ENCODE measurements around the gene YWHAQ.
A peak's percentile ranks its signal among the peaks of the same experiment; 100 is the strongest.

The YWHAQ gene

GRCh38 chr2:9655441-9656269 lies 24.9 kb upstream of the YWHAQ start:
- DNase-seq, result no peak

- DNase-seq, result peak in 1 of 2 donors; percentile 8
These were observed 23.8 kb upstream of the YWHAQ start for GRCh38 chr2:9654452-9655100.

DNA sequence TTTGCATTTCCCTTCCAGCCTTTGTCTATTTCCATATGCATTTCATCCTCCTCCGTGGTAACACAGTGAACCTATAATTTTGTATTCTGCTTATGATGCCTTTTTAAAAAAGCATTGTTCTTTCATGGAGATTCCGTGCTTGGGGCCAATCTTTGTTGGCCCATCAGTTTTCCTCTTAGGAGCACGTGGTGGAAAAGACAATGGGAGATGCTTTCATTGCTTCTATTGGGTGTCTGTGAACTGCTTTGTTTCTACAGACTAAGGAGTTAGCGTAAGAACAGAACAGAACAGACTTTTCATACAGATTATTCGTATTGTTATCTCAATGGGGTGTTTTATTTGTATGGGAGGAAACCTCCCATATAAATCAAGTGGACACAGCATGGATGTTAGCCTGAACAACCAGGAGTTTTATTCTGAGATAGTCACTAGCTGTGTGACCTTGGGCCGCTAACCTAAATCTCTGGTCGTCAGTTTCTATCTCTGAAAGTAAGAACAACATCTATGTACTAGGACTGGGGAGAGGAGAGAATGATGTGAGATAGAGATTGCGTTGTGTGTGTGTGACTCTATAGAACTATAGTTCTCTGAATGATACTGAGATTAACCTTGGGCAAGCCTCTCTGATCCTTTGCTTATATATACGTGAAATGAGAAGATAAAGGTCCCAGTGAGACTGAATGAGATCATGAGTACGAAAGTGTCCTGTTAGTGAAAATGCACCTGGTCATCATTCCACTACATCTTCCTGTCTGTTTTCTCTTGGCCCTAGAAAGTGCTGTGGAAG lies 22.9 kb upstream of the YWHAQ start:
- DNase-seq, result peak; percentile 33 to 88

- DNase-seq, result no peak
These were observed 22.2 kb upstream of the YWHAQ start for GRCh38 chr2:9652898-9653479.

GRCh38 chr2:9652267-9652666 lies 21.5 kb upstream of the YWHAQ start:
- DNase-seq, result no peak

DNA sequence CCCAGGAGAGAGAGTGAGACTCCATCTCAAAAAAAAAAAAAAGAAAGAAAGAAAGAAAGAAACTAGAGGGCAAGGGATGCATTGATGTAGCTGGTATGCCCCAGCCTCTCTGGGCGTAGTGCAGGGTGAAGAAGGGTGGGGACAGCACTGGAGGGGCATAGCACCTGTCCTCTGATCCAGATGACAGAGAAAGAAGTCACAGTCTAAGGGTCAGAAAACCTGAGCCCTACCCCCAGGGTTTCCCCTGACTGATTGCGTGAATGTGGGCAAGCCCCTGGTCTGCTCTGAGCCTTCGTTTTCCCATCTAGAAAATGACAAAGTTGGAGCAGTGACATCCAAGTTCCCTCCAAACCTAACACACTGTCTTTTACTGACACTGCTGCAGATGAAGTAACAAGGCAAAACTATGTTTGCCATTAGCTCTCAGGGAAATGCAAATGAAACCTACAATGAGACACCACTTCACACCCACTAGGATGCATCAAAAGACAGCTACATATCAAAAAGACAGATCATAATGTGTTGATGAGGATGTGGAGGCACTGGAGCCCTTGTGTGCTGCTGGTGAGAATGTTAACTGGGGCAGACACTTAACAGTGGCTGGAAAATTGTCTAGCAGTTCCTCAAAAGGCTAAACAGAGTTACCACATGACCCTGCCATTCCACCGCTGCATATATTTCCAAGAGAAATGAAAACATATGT lies 19.5 kb upstream of the YWHAQ start:
- DNase-seq, result no peak

- no peak for DNase-seq
These were observed 18.5 kb upstream of the YWHAQ start for GRCh38 chr2:9649261-9649660.

DNA sequence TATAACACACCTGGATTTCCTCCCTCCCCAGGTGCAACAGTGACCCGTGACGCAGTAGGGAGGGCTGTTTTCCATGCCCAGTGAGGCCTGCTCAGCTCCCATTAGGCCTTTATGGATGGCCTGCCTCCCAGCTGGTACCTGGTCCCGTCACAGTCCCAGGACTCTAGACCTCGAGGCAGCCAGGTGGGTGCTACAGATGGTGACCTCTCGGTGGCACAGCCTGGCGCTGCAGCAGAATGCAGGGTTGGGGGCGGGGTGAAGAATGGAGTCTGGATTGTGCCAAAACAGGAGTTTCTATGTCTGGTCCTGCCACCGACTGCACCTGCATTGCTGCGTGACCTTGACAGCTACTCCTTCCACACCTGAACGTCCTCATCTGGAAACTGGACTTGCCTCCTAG lies 18.0 kb upstream of the YWHAQ start:
- no peak for DNase-seq

DNA sequence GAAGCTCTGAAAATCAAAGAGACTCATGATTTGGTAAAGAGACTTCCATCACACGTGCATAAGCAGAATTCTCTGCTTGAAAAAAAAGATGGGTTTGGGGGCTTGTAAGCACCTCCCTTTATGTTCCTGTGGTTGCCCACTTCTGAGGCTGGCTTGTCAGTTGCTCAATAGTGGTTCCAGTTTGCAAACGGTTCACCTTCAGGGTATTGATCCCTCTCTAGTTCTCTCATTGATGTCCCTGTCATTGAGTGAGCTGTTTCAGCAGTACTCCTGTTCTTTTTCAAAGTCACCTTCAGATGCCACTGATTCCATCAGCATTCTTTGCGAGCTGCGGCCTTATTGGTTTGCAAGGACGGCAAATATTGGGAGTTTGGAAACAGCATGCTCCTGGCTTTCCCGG lies 17.1 kb upstream of the YWHAQ start:
- DNase-seq, result no peak

DNA sequence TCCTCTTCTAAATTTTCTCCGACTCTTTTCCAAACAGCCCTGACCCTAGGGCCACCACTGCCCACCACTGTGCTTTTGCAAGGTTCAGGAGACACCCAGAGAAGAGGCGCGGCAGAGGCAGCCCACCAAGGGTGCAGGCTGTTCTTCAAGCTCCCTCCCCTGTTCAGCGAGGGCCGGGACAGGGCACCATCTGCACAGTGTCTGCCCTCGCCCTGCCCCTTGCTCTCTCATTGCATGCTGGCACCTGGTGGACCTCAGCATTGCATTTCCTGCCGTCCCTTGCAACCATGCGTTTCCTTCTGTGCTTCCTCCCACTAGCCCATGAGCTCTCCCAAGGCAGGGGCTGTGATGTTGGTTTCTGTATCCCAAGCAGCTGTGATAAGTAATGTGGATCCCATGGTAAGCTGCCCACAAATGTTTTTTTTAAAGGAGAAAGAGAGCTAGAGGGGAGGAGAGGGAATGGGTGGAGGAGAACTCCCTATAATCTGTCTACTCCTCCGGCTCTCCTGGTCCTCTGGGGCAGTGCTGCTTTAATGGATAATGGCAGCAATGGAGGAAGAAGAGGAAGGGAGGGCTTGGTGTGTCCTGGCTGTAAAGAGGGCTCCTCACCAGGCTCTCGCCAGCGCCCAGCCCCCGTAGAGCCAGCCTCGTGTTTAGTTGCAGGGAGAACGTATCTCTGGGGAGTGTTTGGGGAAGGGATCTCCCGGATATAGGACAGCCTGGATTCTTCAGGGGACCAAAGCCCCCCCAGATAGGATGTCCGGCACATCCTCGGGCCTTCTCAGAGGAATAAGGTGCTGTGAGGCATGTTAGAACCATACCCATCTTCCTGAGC lies 15.6 kb upstream of the YWHAQ start:
- no peak for DNase-seq

DNA sequence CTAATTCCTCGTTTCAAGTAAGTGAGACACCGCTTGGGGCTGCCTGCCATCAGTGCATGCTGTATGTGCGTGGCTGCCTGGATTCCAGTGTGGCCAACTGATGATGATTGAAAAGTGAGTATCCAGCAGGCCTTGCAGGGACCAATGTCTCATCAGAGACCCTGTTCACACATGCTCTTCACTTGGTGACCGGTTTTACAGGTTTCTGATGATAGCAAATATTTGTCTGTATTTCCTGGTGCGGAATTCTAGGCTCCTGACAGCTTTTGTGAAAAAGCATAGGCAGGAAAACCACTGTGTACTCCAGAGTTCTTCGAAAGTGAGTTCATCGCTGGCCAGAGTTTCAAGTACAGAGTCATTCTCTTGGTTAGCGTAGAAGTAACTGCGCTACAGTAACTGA lies 13.8 kb upstream of the YWHAQ start:
- no peak for DNase-seq

- DNase-seq, result no peak
These were observed 13.2 kb upstream of the YWHAQ start for GRCh38 chr2:9644021-9644420.

- no peak for DNase-seq
These were observed 10.8 kb upstream of the YWHAQ start for GRCh38 chr2:9641641-9642040.

DNA sequence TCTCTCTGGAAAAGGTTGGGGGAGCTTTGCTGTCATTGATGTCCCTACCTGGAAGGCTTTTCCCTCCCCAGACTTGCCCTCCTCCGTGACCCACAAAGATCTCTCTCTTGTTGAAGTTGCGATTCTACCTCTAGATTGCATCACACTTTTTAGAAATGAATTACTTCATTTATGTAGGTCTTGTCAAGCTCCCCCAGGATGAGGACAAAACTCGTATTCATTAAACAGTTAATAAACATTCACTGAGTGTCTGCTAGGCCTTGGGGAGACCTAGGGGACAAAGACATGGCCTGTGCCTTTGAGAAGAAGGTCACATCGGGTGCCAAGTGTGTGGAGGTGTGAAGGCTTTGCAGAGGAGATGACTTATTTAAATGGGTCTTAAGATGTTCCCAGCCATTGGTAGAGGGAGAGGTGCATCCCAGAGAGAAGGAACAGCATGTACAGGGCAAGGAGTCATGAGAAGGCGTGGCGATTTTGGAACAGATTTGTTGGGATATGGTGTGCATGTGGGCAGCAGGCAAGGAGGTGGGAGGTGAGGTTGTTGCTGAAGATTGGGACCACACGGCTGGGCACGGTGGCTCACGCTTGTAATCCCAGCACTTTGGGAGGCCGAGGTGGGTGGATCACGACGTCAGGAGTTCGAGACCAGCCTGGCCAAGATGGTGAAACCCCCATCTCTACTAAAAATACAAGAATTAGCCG lies 9.8 kb upstream of the YWHAQ start:
- DNase-seq, result no peak

DNA sequence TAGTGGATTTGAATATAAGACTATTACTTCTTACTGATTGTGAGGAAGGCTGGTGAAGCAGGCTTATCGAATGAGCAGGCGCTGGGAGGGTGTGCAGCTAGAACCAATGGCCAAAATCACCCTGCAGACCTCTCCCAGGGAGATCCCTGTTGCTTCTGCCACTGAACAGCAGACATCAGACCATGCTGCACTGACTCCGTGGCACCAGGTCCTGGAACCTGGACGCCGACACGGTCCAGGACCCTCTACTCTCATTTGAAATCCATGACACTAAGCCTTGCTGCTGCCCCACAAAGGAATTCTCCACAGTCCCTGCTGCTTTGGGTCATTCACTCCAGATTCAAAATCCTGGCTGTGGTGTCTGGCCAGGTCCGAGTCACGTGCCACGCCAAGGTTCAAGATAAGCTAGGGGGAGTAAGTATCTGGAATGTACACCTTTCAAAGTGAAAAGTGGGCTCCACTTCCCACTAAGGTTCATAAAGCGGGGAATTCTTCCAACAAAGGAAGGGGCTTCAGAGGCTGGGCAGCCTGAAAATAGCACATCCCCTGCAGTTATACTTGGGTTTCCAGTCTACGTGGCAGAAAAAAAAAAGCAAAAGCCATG lies 9.0 kb upstream of the YWHAQ start:
- DNase-seq, result no peak

DNA sequence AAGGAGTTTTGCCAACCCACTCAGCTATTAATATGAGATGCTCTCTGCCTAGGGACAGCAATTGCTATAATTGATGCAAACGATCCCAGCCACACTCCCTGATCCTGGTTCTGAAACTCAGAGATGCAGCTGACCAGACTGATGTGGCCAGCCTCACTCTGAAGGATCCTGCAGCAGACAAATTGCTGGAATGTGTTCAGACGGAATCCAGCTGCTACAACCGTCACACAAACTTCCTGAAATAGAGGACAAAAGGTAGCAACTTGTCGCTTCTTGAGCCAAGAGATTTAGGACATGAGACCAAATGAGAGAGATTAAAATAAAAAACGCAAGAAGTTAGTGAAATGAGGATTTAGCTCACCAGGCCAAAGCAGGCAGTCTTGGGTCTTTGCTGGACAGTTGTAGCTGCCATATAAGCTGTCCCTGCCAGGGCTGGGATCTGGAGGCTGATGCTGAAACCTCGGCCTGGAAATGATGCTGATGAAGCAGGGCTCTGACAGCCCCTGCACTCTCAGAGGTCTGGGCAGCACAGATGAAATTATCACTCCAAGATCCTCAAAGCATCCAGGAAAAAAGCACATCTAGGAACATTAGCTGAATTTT lies 8.3 kb upstream of the YWHAQ start:
- DNase-seq, result peak in 1 of 2 donors; percentile 24

- DNase-seq, result peak; percentile 83 to 92
These were observed 7.7 kb upstream of the YWHAQ start for GRCh38 chr2:9638532-9638931.

GRCh38 chr2:9637330-9637729 lies 6.5 kb upstream of the YWHAQ start:
- peak; percentile 55 to 94 for DNase-seq

DNA sequence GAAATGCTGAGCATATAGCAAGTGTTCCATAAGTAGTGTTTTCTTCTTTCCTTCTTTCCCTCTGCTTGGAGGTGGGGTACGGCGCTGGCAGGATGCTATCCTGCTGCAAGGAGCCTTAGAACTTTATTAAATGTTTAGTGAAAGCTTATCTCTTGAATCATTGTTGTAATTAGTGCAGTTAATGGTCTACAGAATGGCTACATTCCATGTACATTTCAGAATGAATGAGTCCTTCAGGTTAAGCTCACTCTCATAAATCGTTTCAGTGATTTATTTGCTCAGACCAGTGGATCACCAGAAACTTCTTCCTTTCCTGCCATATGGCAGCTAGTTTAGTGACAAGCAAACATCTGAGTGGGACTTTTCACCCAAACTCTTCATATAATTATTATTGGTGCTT lies 3.3 kb upstream of the YWHAQ start:
- DNase-seq, result no peak
